Measurements from ENCODE around the gene MRPS9. TPM values are rescaled to one million over a fixed set of nuclear protein-coding genes. Genes with fewer than 3 reads are reported as not detected.

The MRPS9 gene
- polyA plus RNA-seq, 1 donor (not counting 4 experiments of a cell fraction or from before 2014, with no cell fraction given) = 33.3 TPM

DNA sequence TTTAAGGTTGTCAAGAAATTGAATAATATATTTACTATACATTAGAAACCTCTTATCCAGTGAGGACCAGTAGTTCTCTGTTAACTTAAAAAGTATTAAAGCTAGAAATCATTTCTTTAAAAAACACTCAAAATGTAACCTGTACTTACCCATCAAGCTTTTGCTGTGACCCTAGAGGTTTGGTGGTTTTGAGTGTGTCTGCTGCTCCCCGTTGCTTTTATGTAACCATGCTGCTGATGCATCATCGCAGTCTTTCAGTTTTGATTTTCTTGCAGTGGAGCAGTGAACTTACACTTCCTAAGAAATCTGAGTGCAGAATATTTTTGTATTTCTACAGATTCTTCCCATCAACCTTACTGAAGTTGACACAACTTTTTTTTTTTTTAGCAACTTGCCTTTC is 34.2 kb downstream of the MRPS9 start:
- no peaks in the 10 kb centered on the region for H3K36me3 ChIP-seq (ENCODE audit: control insufficient read depth in 2 of 2, extremely low read depth in 1 of 2, insufficient read depth in 2 of 2, low read length in 2 of 2)
- H3K79me2 ChIP-seq (ENCODE audit: control insufficient read depth, insufficient read depth, low read length) = no peaks in the 10 kb centered on the region
- H4K20me1 ChIP-seq (ENCODE audit: control insufficient read depth, extremely low read depth, insufficient read depth, low read length) = no peaks in the 10 kb centered on the region
- no peak overlapping the region for H3K4me3 ChIP-seq (ENCODE audit: control insufficient read depth in 2 of 3, extremely low read depth in 1 of 3, insufficient read depth in 2 of 3, low read depth in 1 of 3, low read length in 3 of 3)
- no peaks in the 10 kb centered on the region for H3K27me3 ChIP-seq (ENCODE audit: control insufficient read depth, extremely low read depth, insufficient read depth, low read length)
- dilution Hi-C loops (cut with MboI; ENCODE audit: extremely low pct_ligation_motif_present, low sequenced_read_pairs) = no loop called here
- no peak overlapping the region for H2AFZ ChIP-seq (ENCODE audit: control insufficient read depth, low read length)
- FAIRE-seq (no peak), DNase-seq (ENCODE audit: low read depth, low spot score) (no peak)
- H3K4me2 ChIP-seq (ENCODE audit: control insufficient read depth, extremely low read depth, insufficient read depth, low read depth, low read length) = no peak overlapping the region
- no peak overlapping the region for H3K9ac ChIP-seq (ENCODE audit: control insufficient read depth, extremely low read depth, insufficient read depth, low read length)
- no peaks in the 10 kb centered on the region for H3K9me1 ChIP-seq (ENCODE audit: control insufficient read depth, extremely low read depth, insufficient read depth, low read length)
- no peak overlapping the region for H3K27ac ChIP-seq (ENCODE audit: control insufficient read depth, insufficient read depth, low read length)
- no peak for TF ChIP-seq CTCF (optimal IDR thresholded peaks at IDR 0.05 in 1 of 3, IDR thresholded peaks at IDR 0.05 in 1 of 3, conservative IDR thresholded peaks at IDR 0.05 in 1 of 3; ENCODE audit: extremely low read depth in 1 of 3, insufficient read depth in 2 of 3, low read length in 3 of 3)
- H3K9me3 ChIP-seq (ENCODE audit: control insufficient read depth, low read depth, low read length) = no peaks in the 10 kb centered on the region
- no peaks in the 10 kb centered on the region for H3K4me1 ChIP-seq (ENCODE audit: control insufficient read depth, extremely low read depth, insufficient read depth, low read length)

DNA sequence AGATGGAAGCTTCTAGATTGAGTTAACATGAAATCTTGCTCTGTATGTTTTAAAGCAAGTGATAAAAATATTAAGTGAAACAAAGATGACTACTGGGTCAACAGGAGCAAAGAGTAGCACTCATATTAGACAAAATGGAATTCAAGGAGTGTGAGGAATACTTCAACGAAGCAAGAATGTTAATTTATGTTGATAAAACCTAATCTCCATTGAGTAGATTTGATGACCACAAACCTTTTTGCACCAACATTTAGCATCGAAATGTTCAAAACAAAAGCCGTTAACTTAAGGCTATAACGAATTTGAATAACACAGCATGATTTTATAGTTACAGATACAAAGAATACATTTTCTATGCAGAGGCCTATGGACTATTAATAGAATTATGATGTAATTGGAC is 35.7 kb downstream of the MRPS9 start:
- Histone ChIP-seq H3K9me3 (ENCODE audit: control insufficient read depth, low read depth, low read length) (no peaks in the 10 kb centered on the region), H3K9ac (ENCODE audit: control insufficient read depth, extremely low read depth, insufficient read depth, low read length) (no peak overlapping the region), H4K20me1 (ENCODE audit: control insufficient read depth, extremely low read depth, insufficient read depth, low read length) (no peaks in the 10 kb centered on the region), H3K27me3 (ENCODE audit: control insufficient read depth, extremely low read depth, insufficient read depth, low read length) (no peaks in the 10 kb centered on the region), H3K79me2 (ENCODE audit: control insufficient read depth, insufficient read depth, low read length) (no peaks in the 10 kb centered on the region), H3K4me3 (ENCODE audit: control insufficient read depth in 2 of 3, extremely low read depth in 1 of 3, insufficient read depth in 2 of 3, low read depth in 1 of 3, low read length in 3 of 3) (no peak overlapping the region), H3K9me1 (ENCODE audit: control insufficient read depth, extremely low read depth, insufficient read depth, low read length) (no peaks in the 10 kb centered on the region), H3K4me2 (ENCODE audit: control insufficient read depth, extremely low read depth, insufficient read depth, low read depth, low read length) (no peak overlapping the region), H2AFZ (ENCODE audit: control insufficient read depth, low read length) (no peak overlapping the region), H3K4me1 (ENCODE audit: control insufficient read depth, extremely low read depth, insufficient read depth, low read length) (no peaks in the 10 kb centered on the region), H3K36me3 (ENCODE audit: control insufficient read depth in 2 of 2, extremely low read depth in 1 of 2, insufficient read depth in 2 of 2, low read length in 2 of 2) (no peaks in the 10 kb centered on the region), H3K27ac (ENCODE audit: control insufficient read depth, insufficient read depth, low read length) (no peak overlapping the region)
- FAIRE-seq (no peak), DNase-seq (ENCODE audit: low read depth, low spot score) (no peak)
- dilution Hi-C loops (cut with MboI; ENCODE audit: extremely low pct_ligation_motif_present, low sequenced_read_pairs) = no loop called here
- TF ChIP-seq CTCF (optimal IDR thresholded peaks at IDR 0.05 in 1 of 3, IDR thresholded peaks at IDR 0.05 in 1 of 3, conservative IDR thresholded peaks at IDR 0.05 in 1 of 3; ENCODE audit: extremely low read depth in 1 of 3, insufficient read depth in 2 of 3, low read length in 3 of 3) = no peak
- TF ChIP-seq EZH2 (IDR thresholded peaks at IDR 0.05; ENCODE audit: low read length) = no peak
